ENCODE data around the gene TMEM235. TPM values are rescaled to one million over a fixed set of nuclear protein-coding genes. Genes with fewer than 3 reads are reported as not detected.

TMEM235 gene
- total RNA-seq, 2 experiments from 2014 or later: 0.32 TPM; not detected in 1

GRCh38 chr17:78205124-78205775 lies 26.2 kb upstream of the TMEM235 start:
- no peak for DNase-seq (ENCODE audit: low spot score)
- Histone ChIP-seq H3K4me3 (ENCODE audit: low read depth, low read length, poor library complexity, severe bottlenecking) (no peak overlapping the region), H3K9me3 (ENCODE audit: low read length) (no peaks in the 10 kb centered on the region), H3K9me2 (ENCODE audit: insufficient read depth, low read length) (no peaks in the 10 kb centered on the region), H3K79me2 (ENCODE audit: insufficient read depth, low read depth, low read length) (no peaks in the 10 kb centered on the region), H2AFZ (ENCODE audit: low read length) (no peak overlapping the region), H3K27ac (ENCODE audit: low read depth, low read length, poor library complexity, severe bottlenecking) (no peak overlapping the region), H3K36me3 (ENCODE audit: insufficient read depth, low read length) (peaks cover 63% of the 10 kb centered on the region), H3K4me2 (ENCODE audit: low read length) (no peak overlapping the region), H4K20me1 (ENCODE audit: insufficient read depth, low read length) (no peaks in the 10 kb centered on the region), H3K4me1 (ENCODE audit: insufficient read depth, low read length, poor library complexity, severe bottlenecking) (no peaks in the 10 kb centered on the region)
- BruUV-seq (replicated peaks): no TSS peak
- ChIA-PET CTCF (ENCODE audit: unreplicated experiment) (no interaction called here), POLR2A (interaction anchor here (0.7 to 1.2 kb wide), 3 partner anchors 8 to 19 kb away, joined by 3 read pairs; partner anchors contain the start of gene TK1)
- intact Hi-C loops (cut with micrococcal nuclease; ENCODE audit: unreplicated experiment): no loop called here
- no peak for TF ChIP-seq CTCF (conservative IDR thresholded peaks at IDR 0.05; ENCODE audit: low read length)
- TF ChIP-seq EZH2phosphoT487 (IDR thresholded peaks at IDR 0.05; ENCODE audit: borderline replicate concordance, low read depth, low read length): no peak

- Histone ChIP-seq H3K9me3 (ENCODE audit: low read length) (no peaks in the 10 kb centered on the region), H3K27ac (ENCODE audit: low read depth, low read length, poor library complexity, severe bottlenecking) (no peak overlapping the region), H3K4me2 (ENCODE audit: low read length) (no peak overlapping the region), H4K20me1 (ENCODE audit: insufficient read depth, low read length) (no peaks in the 10 kb centered on the region), H3K9me2 (ENCODE audit: insufficient read depth, low read length) (no peaks in the 10 kb centered on the region), H3K4me1 (ENCODE audit: insufficient read depth, low read length, poor library complexity, severe bottlenecking) (no peaks in the 10 kb centered on the region), H3K79me2 (ENCODE audit: insufficient read depth, low read depth, low read length) (no peaks in the 10 kb centered on the region), H2AFZ (ENCODE audit: low read length) (no peak overlapping the region), H3K4me3 (ENCODE audit: low read depth, low read length, poor library complexity, severe bottlenecking) (no peak overlapping the region), H3K36me3 (ENCODE audit: insufficient read depth, low read length) (peaks cover 54% of the 10 kb centered on the region)
- ChIA-PET POLR2A (interaction anchor here (0.5 to 1.2 kb wide), 3 partner anchors 20 to 248 kb away, joined by 3 read pairs; partner anchors contain the start of genes TK1 and TNRC6C), CTCF (ENCODE audit: unreplicated experiment) (interaction anchor here (0.7 to 1.1 kb wide), 2 partner anchors 18 to 21 kb away, joined by 3 to 4 read pairs; no protein-coding TSS in a partner anchor)
- no peak for DNase-seq (ENCODE audit: low spot score)
- BruUV-seq (replicated peaks): no TSS peak
- no peak for TF ChIP-seq EZH2phosphoT487 (IDR thresholded peaks at IDR 0.05; ENCODE audit: borderline replicate concordance, low read depth, low read length)
- peak; percentile 64 for TF ChIP-seq CTCF (conservative IDR thresholded peaks at IDR 0.05; ENCODE audit: low read length)
- intact Hi-C loops (cut with micrococcal nuclease; ENCODE audit: unreplicated experiment): no loop called here
Measured at GRCh38 chr17:78206298-78206697, 25.1 kb upstream of the TMEM235 start.

GRCh38 chr17:78208486-78208885 lies 22.9 kb upstream of the TMEM235 start:
- ChIA-PET CTCF (ENCODE audit: unreplicated experiment) (no interaction called here), POLR2A (no interaction called here)
- Histone ChIP-seq H3K36me3 (ENCODE audit: insufficient read depth, low read length) (peaks cover 41% of the 10 kb centered on the region), H3K9me2 (ENCODE audit: insufficient read depth, low read length) (no peaks in the 10 kb centered on the region), H2AFZ (ENCODE audit: low read length) (no peak overlapping the region), H3K79me2 (ENCODE audit: insufficient read depth, low read depth, low read length) (no peaks in the 10 kb centered on the region), H3K4me2 (ENCODE audit: low read length) (no peak overlapping the region), H3K4me3 (ENCODE audit: low read depth, low read length, poor library complexity, severe bottlenecking) (no peak overlapping the region), H3K27ac (ENCODE audit: low read depth, low read length, poor library complexity, severe bottlenecking) (no peak overlapping the region), H4K20me1 (ENCODE audit: insufficient read depth, low read length) (no peaks in the 10 kb centered on the region), H3K4me1 (ENCODE audit: insufficient read depth, low read length, poor library complexity, severe bottlenecking) (peaks cover under 1% of the 10 kb centered on the region), H3K9me3 (ENCODE audit: low read length) (no peaks in the 10 kb centered on the region)
- DNase-seq (ENCODE audit: low spot score): no peak
- intact Hi-C loops (cut with micrococcal nuclease; ENCODE audit: unreplicated experiment): no loop called here
- no peak for TF ChIP-seq EZH2phosphoT487 (IDR thresholded peaks at IDR 0.05; ENCODE audit: borderline replicate concordance, low read depth, low read length)
- TF ChIP-seq CTCF (conservative IDR thresholded peaks at IDR 0.05; ENCODE audit: low read length): no peak
- BruUV-seq (replicated peaks): no TSS peak
